K562 (cell line): ENCODE results near the gene RAB12. TPM values are rescaled to one million over a fixed set of nuclear protein-coding genes. Genes with fewer than 3 reads are reported as not detected.

Source experiments
- CTBP1 ChIP-seq: fragments of 450-650 bp; IDR thresholded peaks from 2 replicates; pipeline ENCODE4 v1.6.1; 2016; ENCODE audit warnings: borderline replicate concordance
- CTCF ChIP-seq, 3 experiments: IDR thresholded peaks in 2 of 3; conservative IDR thresholded peaks in 1 of 3; 2 replicates each; pipeline ENCODE4 v1.5.1; 2011 to 2012; ENCODE audit warnings: low read length in 3 of 3, mild to moderate bottlenecking in 3 of 3, control low read depth in 2 of 3, improper control_type of control experiment in 1 of 3, inconsistent platforms in 1 of 3, low read depth in 1 of 3, mixed read lengths in 1 of 3, moderate library complexity in 1 of 3; ENCODE audit not compliant: insufficient read depth in 2 of 3
- DMBX1 ChIP-seq: fragments of 250-450 bp; sonication (Bioruptor Pico); IDR thresholded peaks from 2 replicates; pipeline ENCODE4 v1.8.0; 2022; ENCODE audit warnings: inconsistent platforms, mild to moderate bottlenecking, moderate library complexity, borderline replicate concordance
- DPF2 ChIP-seq: fragments of 450-650 bp; IDR thresholded peaks from 2 replicates; pipeline ENCODE4 v1.6.1; 2016
- E2F4 ChIP-seq: sonication (generic); formaldehyde crosslinking; IDR thresholded peaks from 2 replicates; pipeline ENCODE4 v1.8.0; 2022; ENCODE audit warnings: mild to moderate bottlenecking, low read depth, missing genetic modification reagents
- EGR1 ChIP-seq: fragments of 450-650 bp; conservative IDR thresholded peaks from 2 replicates; pipeline ENCODE4 v1.6.1; 2017; ENCODE audit warnings: mild to moderate bottlenecking
- GATAD2A ChIP-seq: fragments of 450-650 bp; IDR thresholded peaks from 2 replicates; pipeline ENCODE4 v1.6.1; 2017
- GATAD2B ChIP-seq: fragments of 450-650 bp; IDR thresholded peaks from 2 replicates; pipeline ENCODE4 v1.6.1; 2017; ENCODE audit warnings: mild to moderate bottlenecking, borderline replicate concordance
- HDAC2 ChIP-seq: fragments of 450-650 bp; IDR thresholded peaks from 2 replicates; pipeline ENCODE4 v1.6.1; 2016; ENCODE audit warnings: mild to moderate bottlenecking
- HMGN3 ChIP-seq: IDR thresholded peaks from 2 replicates; pipeline ENCODE4 v1.6.1; 2011; ENCODE audit warnings: borderline replicate concordance, low read depth, mild to moderate bottlenecking, mixed read lengths, low read length; ENCODE audit not compliant: insufficient read length; ENCODE audit errors: extremely low read depth
- HNRNPLL ChIP-seq: fragments of 200-400 bp; formaldehyde crosslinking; IDR thresholded peaks from 2 replicates; pipeline ENCODE4 v1.6.1; 2017; ENCODE audit warnings: low read length, low read depth, mild to moderate bottlenecking; ENCODE audit not compliant: poor library complexity, severe bottlenecking
- KHSRP ChIP-seq: fragments of 450-650 bp; IDR thresholded peaks from 2 replicates; pipeline ENCODE4 v1.6.1; 2017
- NONO ChIP-seq, 2 experiments: fragments of 200-400 bp in 1 of 2; fragments of 450-650 bp in 1 of 2; formaldehyde crosslinking in 1 of 2; IDR thresholded peaks; 2 replicates each; pipeline ENCODE4 v1.6.1; 2017; ENCODE audit warnings: low read depth in 2 of 2, mild to moderate bottlenecking in 2 of 2, moderate library complexity in 2 of 2, low read length in 1 of 2
- PRPF4 ChIP-seq: fragments of 200-400 bp; formaldehyde crosslinking; IDR thresholded peaks from one replicate; pipeline ENCODE4 v1.6.1; 2017; ENCODE audit warnings: low read length, low read depth, mild to moderate bottlenecking; ENCODE audit not compliant: insufficient read depth, poor library complexity, severe bottlenecking
- RAD21 ChIP-seq, 2 experiments: fragments of 250-450 bp in 1 of 2; fragments of 450-650 bp in 1 of 2; sonication (Bioruptor Pico) in 1 of 2; formaldehyde crosslinking in 1 of 2; IDR thresholded peaks in 1 of 2; conservative IDR thresholded peaks in 1 of 2; 2 replicates each; pipeline versions ENCODE4 v1.4.0 to v1.8.0; 2020 to 2022; ENCODE audit warnings: mild to moderate bottlenecking in 2 of 2, moderate library complexity in 1 of 2
- SMAD4 ChIP-seq: fragments of 250-450 bp; sonication (Bioruptor Pico); conservative IDR thresholded peaks from 2 replicates; pipeline ENCODE4 v1.8.0; 2021; ENCODE audit warnings: inconsistent platforms, mild to moderate bottlenecking, moderate library complexity
- SMARCA4 ChIP-seq: fragments of 450-650 bp; IDR thresholded peaks from 2 replicates; pipeline ENCODE4 v1.6.1; 2016
- STAT5B ChIP-seq: fragments of 250-450 bp; sonication (Bioruptor Pico); IDR thresholded peaks from 2 replicates; pipeline ENCODE4 v1.8.0; 2021; ENCODE audit warnings: mild to moderate bottlenecking, inconsistent platforms
- TCF7L2 ChIP-seq: fragments of 150-350 bp; IDR thresholded peaks from 2 replicates; pipeline ENCODE4 v1.6.1; 2016; ENCODE audit warnings: low read depth, mild to moderate bottlenecking, low read length, moderate library complexity
- ZNF639 ChIP-seq, 2 experiments: fragments of 200-800 bp in 1 of 2; sonication (Bioruptor generic) in 1 of 2; sonication (generic) in 1 of 2; formaldehyde crosslinking in 1 of 2; IDR thresholded peaks in 1 of 2; conservative IDR thresholded peaks in 1 of 2; 2 replicates each; pipeline versions ENCODE4 v1.5.0 to v1.6.1; 2016 to 2020; ENCODE audit warnings: missing compliant biosample characterization in 1 of 2, missing genetic modification characterization in 1 of 2, missing genetic modification reagents in 1 of 2
- polyA plus RNA-seq, 8 experiments: library from polyadenylated mRNA; depleted of rRNA in 4 of 8; stranded (reverse) in 5 of 8; unstranded in 3 of 8; fragments of >200 nt; fragmentation: Nextera tagmentation in 2 of 8; fragmentation: Illumina TruSeq in 1 of 8; extraction: Ambion mirVana in 2 of 8; extraction: Trizol in 1 of 8; gene quantifications; 2 replicates each; pipeline versions ENCODE4 v1.2.1 to v1.2.3, GENCODE V29; 2011 to 2014; ENCODE audit warnings: inconsistent platforms in 1 of 8, missing spikeins in 1 of 8
- total RNA-seq, 7 experiments: library from RNA; depleted of rRNA in 6 of 7; stranded (reverse); fragments of >200 nt in 6 of 7; fragmentation: Illumina TruSeq in 2 of 7; extraction: Trizol in 2 of 7; gene quantifications; 2 replicates each; pipeline versions ENCODE4 v1.2.1 to v1.2.3, GENCODE V29; 2011 to 2021; ENCODE audit warnings: low replicate concordance in 1 of 7
- TF ChIP-seq, protein P1 (sequence below), 2 experiments: fragments of 450-650 bp; IDR thresholded peaks; 2 replicates each; pipeline ENCODE4 v1.6.1; 2016

The RAB12 gene
- total and polyA plus RNA-seq, 9 of the 15 experiments (the other 6 are each of a cell fraction or from before 2014, with no cell fraction given), result 0.48 to 21.6 (median 18.8) TPM

- TF ChIP-seq E2F4 (CRISPR knock-in tag), result no peak
- peak in 1 of 2 experiments; percentile 94; a peak in 2 of 4 replicates for TF ChIP-seq NONO (IDR thresholded peaks at IDR 0.05; ENCODE audit: low read depth in 2 of 2, low read length in 1 of 2)
- no peak for TF ChIP-seq GATAD2A
- TF ChIP-seq, protein P1, sequence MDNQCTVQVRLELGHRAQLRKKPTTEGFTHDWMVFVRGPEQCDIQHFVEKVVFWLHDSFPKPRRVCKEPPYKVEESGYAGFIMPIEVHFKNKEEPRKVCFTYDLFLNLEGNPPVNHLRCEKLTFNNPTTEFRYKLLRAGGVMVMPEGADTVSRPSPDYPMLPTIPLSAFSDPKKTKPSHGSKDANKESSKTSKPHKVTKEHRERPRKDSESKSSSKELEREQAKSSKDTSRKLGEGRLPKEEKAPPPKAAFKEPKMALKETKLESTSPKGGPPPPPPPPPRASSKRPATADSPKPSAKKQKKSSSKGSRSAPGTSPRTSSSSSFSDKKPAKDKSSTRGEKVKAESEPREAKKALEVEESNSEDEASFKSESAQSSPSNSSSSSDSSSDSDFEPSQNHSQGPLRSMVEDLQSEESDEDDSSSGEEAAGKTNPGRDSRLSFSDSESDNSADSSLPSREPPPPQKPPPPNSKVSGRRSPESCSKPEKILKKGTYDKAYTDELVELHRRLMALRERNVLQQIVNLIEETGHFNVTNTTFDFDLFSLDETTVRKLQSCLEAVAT (IDR thresholded peaks at IDR 0.05), result peak in 1 of 2 experiments; percentile 45; a peak in 1 of 4 replicates
- no peak for TF ChIP-seq KHSRP
- TF ChIP-seq SMARCA4, result peak; percentile 66
- TF ChIP-seq STAT5B, result no peak
- peak in 1 of 2 experiments; percentile 77; a peak in 1 of 4 replicates for TF ChIP-seq ZNF639 (CRISPR knock-in tag; conservative IDR thresholded peaks at IDR 0.05 in 1 of 2, IDR thresholded peaks at IDR 0.05 in 1 of 2)
- peak; percentile 53 to 73 (median 65); a peak in 5 of 6 replicates for TF ChIP-seq CTCF (IDR thresholded peaks at IDR 0.05 in 2 of 3, conservative IDR thresholded peaks at IDR 0.05 in 1 of 3; ENCODE audit: insufficient read depth in 2 of 3, low read depth in 1 of 3, low read length in 3 of 3)
- peak; percentile 97 for TF ChIP-seq EGR1
- TF ChIP-seq TCF7L2, result peak; percentile 72
- peak; percentile 78 for TF ChIP-seq PRPF4
- TF ChIP-seq DPF2, result peak; percentile 79
- TF ChIP-seq HDAC2, result peak; percentile 21; the same call in 1 of the 2 replicates
- peak; percentile 71 for TF ChIP-seq HMGN3
- peak; percentile 66; the same call in 1 of the 2 replicates for TF ChIP-seq CTBP1
- TF ChIP-seq HNRNPLL, result peak; percentile 56
- TF ChIP-seq SMAD4, result peak; percentile 44; the same call in 1 of the 2 replicates
- TF ChIP-seq DMBX1 (CRISPR knock-in tag), result peak; percentile 17; the same call in 1 of the 2 replicates
- TF ChIP-seq RAD21 (CRISPR knock-in tag; conservative IDR thresholded peaks at IDR 0.05 in 1 of 2, IDR thresholded peaks at IDR 0.05 in 1 of 2), result peak in 1 of 2 experiments; percentile 15; a peak in 1 of 4 replicates
- TF ChIP-seq GATAD2B, result peak; percentile 88
Observed at GRCh38 chr18:8608795-8609658, at the start of gene RAB12 (continued).
